ENCODE data around the gene TRIM2. TPM values are rescaled to one million over a fixed set of nuclear protein-coding genes. Genes with fewer than 3 reads are reported as not detected.

TRIM2 gene
- total and polyA plus RNA-seq, 10 of the 15 experiments (the other 5 are each of a cell fraction or from before 2014, with no cell fraction given), result 0.06 to 0.19 (median 0.15) TPM; not detected in 3

GRCh38 chr4:153186046-153186728 is 18.1 kb upstream of the TRIM2 start (continued):
- TF ChIP-seq KDM1A (IDR thresholded peaks at IDR 0.05; ENCODE audit: borderline replicate concordance), result no peak

GRCh38 chr4:153189016-153189801 is 15.0 kb upstream of the TRIM2 start:
- H3K9ac ChIP-seq (ENCODE audit: control insufficient read depth, insufficient read depth, low read length), result no peak overlapping the region
- peak; percentile 21; the same call in 2 of the 3 replicates for ATAC-seq
- DNase-seq (ENCODE audit: low read depth, low spot score), result no peak
- H3K4me3 ChIP-seq, result no peak overlapping the region
- no peak overlapping the region for H2AFZ ChIP-seq (ENCODE audit: control insufficient read depth, low read depth, low read length)
- no peaks in the 10 kb centered on the region for H3K9me3 ChIP-seq (replicated peaks; ENCODE audit: control insufficient read depth, insufficient read depth, low read length)
- TF ChIP-seq IRF4 (IDR thresholded peaks at IDR 0.05; ENCODE audit: low read depth, low read length) (no peak), MEF2A (IDR thresholded peaks at IDR 0.05; ENCODE audit: insufficient read depth, low read depth, low read length) (no peak), ATF2 (IDR thresholded peaks at IDR 0.05; ENCODE audit: low read length) (no peak), EP300 (IDR thresholded peaks at IDR 0.05; ENCODE audit: borderline replicate concordance in 1 of 2, control insufficient read depth in 1 of 2, low read depth in 2 of 2, low read length in 2 of 2) (no peak), NR2F1 (conservative IDR thresholded peaks at IDR 0.05) (no peak)
- H4K20me1 ChIP-seq (ENCODE audit: control insufficient read depth, insufficient read depth), result no peaks in the 10 kb centered on the region
- intact Hi-C loops (cut with micrococcal nuclease; ENCODE audit: unreplicated experiment) (no loop called here), in situ Hi-C loops (cut with MboI) (no loop called here)
- FAIRE-seq, result no peak
- H3K79me2 ChIP-seq (ENCODE audit: control insufficient read depth, insufficient read depth, low read length), result no peaks in the 10 kb centered on the region
- no TSS peak for BruUV-seq (replicated peaks)
- SMC1A ChIA-PET (ENCODE audit: uncharacterized antibody, unreplicated experiment), result no interaction called here
- no peak overlapping the region for H3K4me2 ChIP-seq (ENCODE audit: control insufficient read depth, insufficient read depth)
- no peak overlapping the region for H3K27ac ChIP-seq (ENCODE audit: control insufficient read depth, insufficient read depth)
- H3K36me3 ChIP-seq (ENCODE audit: control insufficient read depth in 2 of 2, insufficient read depth in 2 of 2, low read length in 1 of 2), result no peaks in the 10 kb centered on the region
- RAD21 ChIA-PET (ENCODE audit: unreplicated experiment), result no interaction called here
- POLR2A ChIA-PET, result no interaction called here
- 46% methylated on average over 11 of the region's 11 CpGs for WGBS (ENCODE audit: insufficient coverage, insufficient replicate concordance, low lambda C conversion rate, missing lambda C conversion rate)
- no peaks in the 10 kb centered on the region; a peak in 2 of 4 replicates for H3K27me3 ChIP-seq (replicated peaks in 1 of 2; ENCODE audit: control insufficient read depth in 2 of 2, insufficient read depth in 2 of 2, low read length in 1 of 2)
- no peaks in the 10 kb centered on the region for H3K4me1 ChIP-seq (ENCODE audit: control insufficient read depth, insufficient read depth, low read length)
- CTCF ChIA-PET, result no interaction called here
